ENCODE data around the gene ZNF70.

ZNF70 gene

GRCh38 chr22:23774114-23774921 lies 23.4 kb upstream of the ZNF70 start:
- CTCF ChIA-PET: interaction anchor here (1.0 to 3.0 kb wide), 6 partner anchors 10 to 75 kb away, joined by 3 to 18 read pairs (median 8); partner anchors contain the start of gene SMARCB1
- Histone ChIP-seq H3K27me3 (replicated peaks in 2 of 5; ENCODE audit: control insufficient read depth in 4 of 5, insufficient read depth in 5 of 5, low read length in 4 of 5) (peaks cover 0 to 10% (median 0%) of the 10 kb centered on the region in 5 experiments), H3K36me3 (ENCODE audit: control insufficient read depth in 4 of 4, insufficient read depth in 4 of 4, low read length in 3 of 4) (no peaks in the 10 kb centered on the region), H3K4me3 (ENCODE audit: control insufficient read depth in 1 of 7, extremely low read depth in 1 of 7, insufficient read depth in 4 of 7, low read depth in 2 of 7, low read length in 6 of 7) (no peak overlapping the region), H3K4me1 (ENCODE audit: control extremely low read depth in 1 of 4, control insufficient read depth in 4 of 4, insufficient read depth in 4 of 4, low read length in 3 of 4) (peaks cover 3 to 30% (median 23%) of the 10 kb centered on the region in 4 experiments), H3K9me3 (ENCODE audit: control extremely low read depth in 1 of 5, control insufficient read depth in 4 of 5, insufficient read depth in 2 of 5, low read depth in 1 of 5, low read length in 4 of 5) (no peaks in the 10 kb centered on the region), H3K27ac (ENCODE audit: insufficient read depth in 1 of 2, low read depth in 1 of 2, low read length in 2 of 2, poor library complexity in 1 of 2, severe bottlenecking in 2 of 2) (no peak overlapping the region)
- POLR2A ChIA-PET: no interaction called here
- DNase-seq: no peak
- WGBS (ENCODE audit: insufficient coverage): 97% methylated on average over 11 of the region's 12 CpGs

DNA sequence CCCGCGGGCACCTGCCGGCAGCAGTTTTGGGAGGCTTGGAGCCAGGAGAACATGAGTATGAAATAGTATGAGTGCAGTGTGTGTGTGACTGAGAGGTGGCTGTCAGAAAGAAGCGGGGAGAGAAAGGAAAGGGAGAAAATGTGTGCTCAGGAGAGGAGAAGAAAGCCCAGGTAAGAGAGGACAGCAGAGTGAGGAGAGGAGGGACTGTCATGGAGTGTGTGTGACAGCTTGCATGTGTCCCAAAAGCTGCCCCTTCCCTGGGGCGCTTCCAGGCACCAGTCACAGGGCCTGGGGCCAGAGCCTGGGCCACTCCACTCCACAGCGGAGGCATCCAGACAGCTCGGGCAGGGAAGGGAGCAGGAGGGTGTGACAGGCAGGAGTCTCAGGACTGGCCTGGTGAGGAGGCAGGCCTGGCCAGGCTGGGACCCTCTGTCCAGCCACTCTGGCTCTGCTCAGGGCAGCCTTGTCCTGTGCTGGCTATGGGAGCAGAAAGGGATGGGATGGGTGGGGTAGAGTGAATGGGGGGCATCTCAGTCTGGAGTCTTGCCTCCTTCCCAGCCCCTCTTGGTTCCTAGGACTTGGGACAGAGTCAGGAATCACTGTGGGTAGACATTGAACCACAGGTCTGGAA lies 22.7 kb upstream of the ZNF70 start:
- no peak for DNase-seq
- 94% methylated on average over 7 of the region's 7 CpGs for WGBS (ENCODE audit: insufficient coverage)
- H3K9me3 ChIP-seq (ENCODE audit: control extremely low read depth in 1 of 5, control insufficient read depth in 4 of 5, insufficient read depth in 2 of 5, low read depth in 1 of 5, low read length in 4 of 5): no peaks in the 10 kb centered on the region
- H3K27ac ChIP-seq (ENCODE audit: insufficient read depth in 1 of 2, low read depth in 1 of 2, low read length in 2 of 2, poor library complexity in 1 of 2, severe bottlenecking in 2 of 2): no peak overlapping the region
- H3K36me3 ChIP-seq (ENCODE audit: control insufficient read depth in 4 of 4, insufficient read depth in 4 of 4, low read length in 3 of 4): no peaks in the 10 kb centered on the region
- ChIA-PET POLR2A (interaction anchor here (0.6 kb wide), 1 partner anchor 9 kb away, joined by 7 read pairs; no protein-coding TSS in a partner anchor), CTCF (interaction anchor here (0.8 to 3.0 kb wide), 5 partner anchors 11 to 76 kb away, joined by 3 to 18 read pairs (median 8); no protein-coding TSS in a partner anchor)
- H3K4me3 ChIP-seq (ENCODE audit: control insufficient read depth in 1 of 7, extremely low read depth in 1 of 7, insufficient read depth in 4 of 7, low read depth in 2 of 7, low read length in 6 of 7): peak overlapping the region in 2 of 7 experiments; percentile 19 to 70
- peaks cover 0 to 10% (median 0%) of the 10 kb centered on the region in 5 experiments for H3K27me3 ChIP-seq (replicated peaks in 2 of 5; ENCODE audit: control insufficient read depth in 4 of 5, insufficient read depth in 5 of 5, low read length in 4 of 5)
- H3K4me1 ChIP-seq (ENCODE audit: control extremely low read depth in 1 of 4, control insufficient read depth in 4 of 4, insufficient read depth in 4 of 4, low read length in 3 of 4): peaks cover 3 to 37% (median 28%) of the 10 kb centered on the region in 4 experiments

DNA sequence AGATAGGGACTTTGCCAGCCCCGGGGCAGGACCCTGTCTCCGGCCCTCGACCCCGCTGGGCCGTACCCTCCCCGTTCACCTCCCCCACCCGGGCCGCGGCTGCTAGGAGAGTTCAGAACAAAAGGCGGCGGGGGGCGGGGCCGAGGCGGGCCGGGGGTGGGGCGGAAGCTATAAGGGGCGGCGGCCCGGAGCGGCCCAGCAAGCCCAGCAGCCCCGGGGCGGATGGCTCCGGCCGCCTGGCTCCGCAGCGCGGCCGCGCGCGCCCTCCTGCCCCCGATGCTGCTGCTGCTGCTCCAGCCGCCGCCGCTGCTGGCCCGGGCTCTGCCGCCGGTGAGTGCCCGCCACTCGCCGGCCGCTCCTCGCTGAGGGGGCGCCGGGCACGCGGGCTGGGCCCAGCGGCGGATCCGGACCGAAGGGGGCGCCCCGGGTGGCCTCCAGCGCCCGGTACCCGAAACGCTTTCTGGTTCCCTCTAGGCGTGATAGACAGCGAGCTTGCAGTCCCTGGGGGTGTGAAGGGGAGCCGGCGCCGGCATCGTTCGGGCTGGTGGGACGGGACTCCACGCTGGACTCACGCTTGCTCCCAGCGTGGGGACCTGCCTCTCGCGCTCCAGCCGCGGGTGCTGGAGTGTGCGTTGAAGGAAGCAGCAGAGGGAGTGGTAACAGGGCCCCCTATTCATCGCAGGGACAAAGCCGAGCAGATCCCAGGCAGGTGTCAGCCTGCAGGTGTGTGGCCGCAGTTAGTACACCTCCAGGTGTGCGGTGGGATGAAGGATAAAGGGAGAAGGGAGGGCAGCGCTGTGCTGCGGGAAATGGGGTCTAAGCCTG lies 21.9 kb upstream of the ZNF70 start, which contains the start of gene MMP11:
MMP11 (plus strand) TSS at position 201 of the 825 bp plus-strand sequence; CDS start at position 223, 22 bp downstream.
- no peaks in the 10 kb centered on the region for H3K9me3 ChIP-seq (ENCODE audit: control extremely low read depth in 1 of 5, control insufficient read depth in 4 of 5, insufficient read depth in 2 of 5, low read depth in 1 of 5, low read length in 4 of 5)
- peak within 1 kb of the TSS in 6 of 7 experiments; percentile 27 to 70 (median 52) for H3K4me3 ChIP-seq (ENCODE audit: control insufficient read depth in 1 of 7, extremely low read depth in 1 of 7, insufficient read depth in 4 of 7, low read depth in 2 of 7, low read length in 6 of 7)
- H3K4me1 ChIP-seq (ENCODE audit: control extremely low read depth in 1 of 4, control insufficient read depth in 4 of 4, insufficient read depth in 4 of 4, low read length in 3 of 4): peaks cover 3 to 44% (median 35%) of the 10 kb centered on the region in 4 experiments
- DNase-seq: peak in 2 of 3 donors; percentile 43 to 47
- H3K27ac ChIP-seq (ENCODE audit: insufficient read depth in 1 of 2, low read depth in 1 of 2, low read length in 2 of 2, poor library complexity in 1 of 2, severe bottlenecking in 2 of 2): no peak within 1 kb of the TSS
- no peaks in the 10 kb centered on the region for H3K36me3 ChIP-seq (ENCODE audit: control insufficient read depth in 4 of 4, insufficient read depth in 4 of 4, low read length in 3 of 4)
- H3K27me3 ChIP-seq (replicated peaks in 2 of 5; ENCODE audit: control insufficient read depth in 4 of 5, insufficient read depth in 5 of 5, low read length in 4 of 5): peaks cover 0 to 10% (median 0%) of the 10 kb centered on the region in 5 experiments
- 7% methylated on average over 61 of the region's 79 CpGs for WGBS (ENCODE audit: insufficient coverage)
- POLR2A ChIA-PET: interaction anchor here (0.6 kb wide), 1 partner anchor 10 kb away, joined by 7 read pairs; no protein-coding TSS in a partner anchor
- CTCF ChIA-PET: interaction anchor here (0.8 to 3.0 kb wide), 2 partner anchors 73 to 76 kb away, joined by 3 to 18 read pairs; no protein-coding TSS in a partner anchor

DNA sequence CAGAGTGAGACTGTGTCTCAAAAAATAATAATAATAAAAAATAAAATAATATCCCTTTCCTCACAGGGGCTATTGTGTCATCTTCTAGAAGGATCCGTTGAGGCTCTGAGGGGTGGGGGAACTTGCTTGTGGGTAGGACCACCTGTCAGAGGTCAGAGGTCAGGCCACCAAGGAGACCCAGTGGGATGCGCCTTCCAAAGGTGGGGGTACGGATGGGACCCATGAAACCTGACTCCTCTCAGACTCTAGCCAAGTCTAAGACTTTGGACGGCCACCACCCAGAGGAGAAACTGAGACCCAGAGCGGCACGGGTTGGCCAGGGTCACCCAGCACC lies 21.4 kb upstream of the ZNF70 start:
- Histone ChIP-seq H3K9me3 (ENCODE audit: control extremely low read depth in 1 of 5, control insufficient read depth in 4 of 5, insufficient read depth in 2 of 5, low read depth in 1 of 5, low read length in 4 of 5) (no peaks in the 10 kb centered on the region), H3K27me3 (replicated peaks in 2 of 5; ENCODE audit: control insufficient read depth in 4 of 5, insufficient read depth in 5 of 5, low read length in 4 of 5) (peaks cover 0 to 10% (median 0%) of the 10 kb centered on the region in 5 experiments), H3K4me3 (ENCODE audit: control insufficient read depth in 1 of 7, extremely low read depth in 1 of 7, insufficient read depth in 4 of 7, low read depth in 2 of 7, low read length in 6 of 7) (peak overlapping the region in 5 of 7 experiments; percentile 19 to 70 (median 44)), H3K4me1 (ENCODE audit: control extremely low read depth in 1 of 4, control insufficient read depth in 4 of 4, insufficient read depth in 4 of 4, low read length in 3 of 4) (peaks cover 3 to 46% (median 36%) of the 10 kb centered on the region in 4 experiments), H3K27ac (ENCODE audit: insufficient read depth in 1 of 2, low read depth in 1 of 2, low read length in 2 of 2, poor library complexity in 1 of 2, severe bottlenecking in 2 of 2) (no peak overlapping the region), H3K36me3 (ENCODE audit: control insufficient read depth in 4 of 4, insufficient read depth in 4 of 4, low read length in 3 of 4) (no peaks in the 10 kb centered on the region)
- WGBS (ENCODE audit: insufficient coverage): 50% methylated on average over 1 of the region's 6 CpGs
- POLR2A ChIA-PET: no interaction called here
- CTCF ChIA-PET: interaction anchor here (1.9 to 4.8 kb wide), 3 partner anchors 74 to 79 kb away, joined by 12 to 20 read pairs (median 18); no protein-coding TSS in a partner anchor
- no peak for DNase-seq

DNA sequence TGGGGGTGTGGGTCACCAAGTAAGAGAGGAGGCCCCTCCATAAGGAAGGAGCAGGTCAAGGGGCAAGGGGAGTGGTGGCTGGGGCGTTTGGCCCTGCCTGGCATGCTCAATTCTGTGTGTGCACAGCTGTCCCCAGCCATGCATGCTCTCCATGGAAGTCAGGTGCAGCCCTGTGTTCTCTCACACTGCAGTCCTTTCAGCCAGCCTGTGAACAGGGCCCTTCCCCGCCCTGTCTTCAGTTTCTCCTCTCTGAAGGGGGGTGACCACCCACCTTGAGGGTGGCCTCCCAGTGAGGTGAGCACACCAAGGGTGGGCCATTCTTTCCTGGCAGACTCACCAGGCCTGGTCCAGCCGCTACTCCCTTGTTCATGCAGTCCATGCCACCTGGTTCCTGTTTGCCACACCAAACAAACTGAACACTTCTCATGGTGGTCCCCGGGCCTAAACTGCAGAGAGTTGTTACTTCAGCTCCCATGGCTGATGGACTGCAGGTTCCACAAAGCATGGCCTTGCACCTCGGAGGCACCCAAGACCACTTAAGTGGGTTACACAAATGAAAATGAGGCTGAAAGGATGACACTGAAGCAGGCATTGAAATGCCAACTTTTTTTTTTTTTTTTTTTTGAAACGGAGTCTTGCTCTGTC lies 18.5 kb upstream of the ZNF70 start:
- CTCF ChIA-PET: interaction anchor here (0.9 to 6.2 kb wide), 10 partner anchors 9 to 87 kb away, joined by 3 to 47 read pairs (median 8); partner anchors contain the start of genes SLC2A11 and VPREB3
- Histone ChIP-seq H3K27me3 (replicated peaks in 2 of 5; ENCODE audit: control insufficient read depth in 4 of 5, insufficient read depth in 5 of 5, low read length in 4 of 5) (peaks cover 0 to 10% (median 0%) of the 10 kb centered on the region in 5 experiments), H3K36me3 (ENCODE audit: control insufficient read depth in 4 of 4, insufficient read depth in 4 of 4, low read length in 3 of 4) (peaks cover 0 to 15% (median 0%) of the 10 kb centered on the region in 4 experiments), H3K9me3 (ENCODE audit: control extremely low read depth in 1 of 5, control insufficient read depth in 4 of 5, insufficient read depth in 2 of 5, low read depth in 1 of 5, low read length in 4 of 5) (no peaks in the 10 kb centered on the region), H3K4me3 (ENCODE audit: control insufficient read depth in 1 of 7, extremely low read depth in 1 of 7, insufficient read depth in 4 of 7, low read depth in 2 of 7, low read length in 6 of 7) (no peak overlapping the region), H3K4me1 (ENCODE audit: control extremely low read depth in 1 of 4, control insufficient read depth in 4 of 4, insufficient read depth in 4 of 4, low read length in 3 of 4) (peaks cover 3 to 64% (median 54%) of the 10 kb centered on the region in 4 experiments), H3K27ac (ENCODE audit: insufficient read depth in 1 of 2, low read depth in 1 of 2, low read length in 2 of 2, poor library complexity in 1 of 2, severe bottlenecking in 2 of 2) (no peak overlapping the region)
- 54% methylated on average over 4 of the region's 6 CpGs for WGBS (ENCODE audit: insufficient coverage)
- POLR2A ChIA-PET: interaction anchor here (0.6 kb wide), 1 partner anchor 55 kb away, joined by 3 read pairs; no protein-coding TSS in a partner anchor
- DNase-seq: peak in 2 of 3 donors; percentile 30 to 47
